ENCODE data around the gene DACT2.
"Not testable (repeated sequence)": the region's sequence is repeated elsewhere in the genome, so short reads cannot be mapped to it uniquely, and the experiment has no call there.

Gene DACT2

DNA sequence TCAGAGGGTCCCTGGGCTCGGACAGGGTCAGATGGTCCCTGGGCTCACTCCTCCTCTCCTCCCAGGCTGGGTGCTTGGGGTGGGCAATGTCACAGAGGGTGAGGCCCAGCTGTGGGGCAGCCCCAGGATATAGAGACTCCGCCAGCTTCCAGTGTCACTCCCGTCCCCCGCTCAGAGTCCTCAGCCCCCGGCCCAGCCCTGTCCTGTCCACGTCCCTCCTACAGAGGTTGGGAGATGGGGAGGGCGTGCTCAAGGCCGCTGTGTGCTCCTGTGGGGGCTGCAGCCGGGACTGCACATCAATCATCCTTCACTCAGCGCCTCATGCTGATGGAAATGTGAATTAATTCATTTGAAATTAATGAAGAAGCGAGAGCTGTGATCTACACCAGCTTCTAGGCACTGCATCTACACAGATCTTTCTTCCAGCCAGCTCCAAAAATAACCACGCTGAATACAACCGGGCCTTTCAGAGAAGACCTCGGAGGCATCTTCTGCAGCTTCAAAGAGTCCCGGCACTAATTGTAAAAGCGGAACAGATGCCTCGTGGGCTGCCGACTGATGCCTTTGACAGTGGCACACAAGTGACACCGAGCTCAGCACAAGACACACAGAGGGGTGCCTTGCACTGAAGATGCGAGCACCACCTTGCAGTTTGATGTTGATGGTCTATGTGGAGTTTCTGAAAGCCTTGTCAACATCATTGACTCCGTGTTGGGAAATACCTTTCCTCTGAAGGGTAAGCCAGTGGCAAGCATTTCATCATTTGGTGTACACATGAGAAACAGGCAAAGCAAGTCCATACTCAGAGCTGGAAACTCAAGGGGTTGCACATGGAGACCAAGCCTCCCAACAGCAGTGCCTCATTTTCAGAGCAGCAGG, 39.3 kb downstream of the DACT2 start:
- DNase-seq, result no peak

DNA sequence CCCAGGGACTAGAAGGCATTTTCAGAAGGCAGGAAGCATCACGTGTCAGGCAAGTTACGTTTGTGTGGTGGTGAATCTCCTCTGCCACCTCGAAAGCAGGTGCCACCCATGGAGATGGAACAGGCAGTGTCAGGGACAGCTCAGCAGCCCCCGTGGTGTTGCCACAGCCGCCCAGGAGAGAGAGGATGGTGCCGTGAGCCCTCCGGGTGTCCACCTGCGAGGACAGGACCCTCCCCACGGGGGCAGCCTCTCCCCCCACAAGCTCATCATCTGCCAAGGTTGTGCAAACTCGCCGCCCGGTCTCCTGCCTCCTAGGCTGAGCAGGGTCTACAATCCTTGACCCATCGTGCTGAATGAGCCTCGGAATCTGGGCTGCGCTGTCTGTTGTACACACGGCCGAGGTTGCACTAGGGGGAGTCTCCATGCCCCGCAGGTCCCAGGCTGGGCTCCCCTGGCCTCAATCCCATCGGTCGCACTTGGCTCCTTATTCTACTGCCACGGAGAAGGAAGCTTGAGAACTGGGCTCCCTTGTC, 40.1 kb downstream of the DACT2 start:
- DNase-seq, result no peak

DNA sequence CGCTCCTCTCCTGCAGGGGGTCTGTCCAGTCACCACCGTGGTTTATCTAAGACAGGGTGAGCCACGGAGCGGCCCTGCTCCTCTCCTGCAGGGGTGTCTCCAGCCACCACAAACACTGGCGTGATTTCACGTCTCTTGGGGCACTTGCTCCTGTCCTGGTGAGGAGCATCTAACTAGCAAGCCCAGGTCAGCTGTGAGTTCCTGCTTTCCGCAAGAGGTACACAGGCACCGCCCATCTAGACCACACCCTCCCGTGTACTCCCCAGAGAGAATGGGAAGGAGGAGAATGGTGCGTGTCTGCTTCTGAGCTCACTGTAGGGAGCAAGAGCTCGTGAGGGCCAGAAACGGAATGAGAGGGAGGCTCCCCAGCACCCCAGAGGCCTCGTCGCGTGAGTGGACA, 40.7 kb downstream of the DACT2 start:
- DNase-seq, result no peak

DNA sequence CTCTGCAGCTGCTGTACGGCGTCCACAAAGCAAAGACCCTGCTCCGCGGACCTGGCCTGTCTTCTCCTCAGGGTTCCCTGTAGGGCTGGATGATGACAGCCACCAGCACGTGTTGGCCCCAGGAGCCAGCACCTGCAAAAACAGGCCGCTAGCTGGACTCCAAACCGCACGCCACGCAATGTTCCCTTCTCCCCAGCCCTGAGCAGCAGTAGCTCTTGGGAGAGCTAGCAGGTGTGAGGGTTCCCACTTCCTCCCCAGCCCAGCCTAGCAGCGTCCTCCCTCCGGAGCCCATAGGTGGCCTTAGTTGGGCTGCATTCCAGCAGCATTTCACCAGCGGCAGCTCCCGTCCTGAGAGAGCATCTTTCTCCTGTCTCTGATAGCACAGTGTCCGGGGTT, 42.3 kb downstream of the DACT2 start:
- no peak for DNase-seq

DNA sequence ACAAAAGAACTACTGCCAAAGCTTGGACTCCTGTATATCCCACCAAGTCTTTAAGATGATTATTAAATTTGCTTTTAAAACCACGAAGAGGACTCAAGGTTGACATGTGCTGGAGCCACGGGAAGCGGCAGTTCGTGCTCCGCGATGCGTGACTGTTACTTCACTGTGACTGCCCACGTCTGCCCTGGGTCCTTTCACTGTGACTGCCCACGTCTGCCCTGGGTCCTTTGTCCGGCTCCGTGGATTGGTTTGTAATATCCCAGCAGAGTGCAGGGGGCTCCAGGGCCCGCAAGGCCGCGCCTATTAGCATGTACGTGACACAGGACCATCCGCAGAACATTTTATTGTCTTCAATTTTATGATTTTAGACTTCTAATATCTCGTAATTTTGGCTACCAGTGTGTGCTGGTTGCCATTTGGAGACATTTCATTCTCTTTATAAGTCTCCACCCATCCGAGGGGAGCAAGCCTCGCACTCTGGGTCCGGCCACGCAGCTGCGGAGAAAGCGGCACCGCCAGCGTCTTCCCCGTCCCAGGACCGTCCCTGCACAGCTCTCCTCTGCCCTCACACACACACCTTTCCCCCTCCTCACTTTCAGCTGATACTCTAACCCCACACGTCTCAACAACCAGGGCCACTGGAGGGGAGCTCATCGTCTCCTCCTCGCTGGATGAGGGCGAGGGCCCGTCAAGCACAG, 42.9 kb downstream of the DACT2 start:
- no peak for DNase-seq

GRCh38 chr6:168275168-168275567, 44.4 kb downstream of the DACT2 start:
- no peak for DNase-seq

DNA sequence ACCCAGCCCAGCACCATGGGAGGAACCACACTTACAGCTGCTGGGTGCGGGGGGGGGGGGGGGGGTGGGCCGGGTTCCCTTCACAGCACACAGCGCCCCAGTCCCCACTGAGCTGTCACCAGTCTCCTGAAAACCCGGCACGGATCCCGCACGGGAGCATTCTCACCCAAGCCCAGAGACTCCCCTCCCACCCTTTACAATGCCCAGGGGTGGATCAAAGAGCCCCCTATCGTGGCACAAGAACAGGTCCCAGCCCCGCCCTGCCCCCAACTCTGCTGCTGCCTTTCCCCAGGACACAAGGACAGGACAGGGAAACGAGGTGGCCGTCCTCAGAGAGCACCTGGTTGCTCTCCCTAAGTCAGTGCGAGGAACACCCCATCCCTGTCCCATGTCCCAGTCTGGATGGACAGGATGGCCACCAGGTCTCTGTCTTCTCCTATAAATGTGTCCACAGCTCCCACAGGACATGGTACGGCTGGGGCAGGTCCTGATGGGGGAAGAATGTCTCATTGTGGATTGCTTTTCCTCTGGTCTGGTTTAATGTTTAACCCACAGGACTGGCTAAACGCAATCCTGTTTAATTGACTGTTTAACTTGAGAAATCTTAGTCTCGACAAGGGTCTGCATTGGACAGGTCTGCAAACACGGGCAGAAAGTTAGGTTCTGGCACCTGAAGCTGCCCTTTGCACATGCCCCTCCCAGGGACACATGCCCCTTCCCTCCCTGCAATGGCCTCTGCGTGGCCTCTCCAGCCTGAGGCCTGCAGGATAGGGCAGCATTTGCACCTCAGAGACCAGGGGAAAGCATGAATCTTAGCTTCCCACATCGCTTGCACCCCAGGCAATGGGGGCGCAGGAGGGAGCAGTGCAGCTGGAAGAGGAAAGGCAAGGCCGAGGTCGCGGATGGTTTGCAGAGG, 45.3 kb downstream of the DACT2 start:
- DNase-seq, result no peak

DNA sequence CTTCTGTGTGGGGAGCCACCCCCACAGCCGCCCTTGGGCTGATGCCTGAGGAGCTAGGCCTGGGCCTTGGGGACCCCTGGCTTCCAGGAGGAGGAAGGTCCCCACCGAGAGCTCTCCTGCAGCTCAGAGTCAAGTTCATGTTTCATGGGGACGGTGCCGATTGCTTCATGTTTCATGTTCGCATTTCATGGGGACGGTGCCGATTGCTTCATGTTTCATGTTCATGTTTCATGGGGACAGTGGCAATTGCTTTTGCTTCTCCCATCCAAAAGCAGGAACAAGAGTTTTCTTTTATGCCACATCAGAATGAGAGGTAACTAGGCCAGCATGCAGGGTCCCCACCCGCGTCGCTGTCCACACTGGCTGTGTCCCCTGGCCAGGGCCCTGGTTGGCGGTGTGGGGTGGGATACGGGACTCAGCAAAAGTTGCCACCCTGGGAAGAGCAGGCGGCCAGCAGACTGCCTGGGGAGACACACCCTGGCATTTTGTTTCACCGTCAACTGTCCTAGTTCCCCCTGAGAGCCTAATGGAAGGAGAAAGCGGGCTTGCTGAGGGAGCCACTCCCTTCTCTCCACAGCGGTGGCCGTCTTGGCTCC, 46.0 kb downstream of the DACT2 start:
- DNase-seq, result no peak

GRCh38 chr6:168272415-168273325, 46.9 kb downstream of the DACT2 start:
- DNase-seq, result no peak

GRCh38 chr6:168270274-168271172, 49.1 kb downstream of the DACT2 start:
- no peak for DNase-seq

- no peak for DNase-seq
Observed at GRCh38 chr6:168269455-168270243, 49.9 kb downstream of the DACT2 start.

- no peak for DNase-seq
Observed at GRCh38 chr6:168268755-168269154, 50.8 kb downstream of the DACT2 start.

GRCh38 chr6:168267779-168268178, 51.8 kb downstream of the DACT2 start:
- DNase-seq, result not testable (repeated sequence)

GRCh38 chr6:168265827-168266815, 53.5 kb downstream of the DACT2 start:
- no peak for DNase-seq

DNA sequence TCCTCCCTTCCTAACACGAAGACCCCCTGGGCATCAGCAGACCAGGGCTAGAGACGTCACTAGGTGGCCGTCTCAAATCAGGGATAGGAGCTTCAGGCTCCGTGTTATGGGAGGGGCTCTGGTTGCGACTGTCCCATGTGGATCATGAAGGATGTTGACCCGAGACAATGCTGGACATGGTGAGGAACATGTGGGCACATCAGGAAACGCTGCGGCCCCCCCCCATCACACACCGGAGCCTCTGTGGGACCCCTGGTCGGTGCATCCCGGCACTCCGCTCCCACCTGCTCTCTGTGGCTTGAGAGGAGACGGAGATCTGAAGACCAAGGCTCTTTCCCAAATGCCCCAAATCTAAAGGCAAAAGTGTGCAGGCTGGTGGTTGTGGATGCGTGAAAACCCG, 54.2 kb downstream of the DACT2 start:
- DNase-seq, result no peak

DNA sequence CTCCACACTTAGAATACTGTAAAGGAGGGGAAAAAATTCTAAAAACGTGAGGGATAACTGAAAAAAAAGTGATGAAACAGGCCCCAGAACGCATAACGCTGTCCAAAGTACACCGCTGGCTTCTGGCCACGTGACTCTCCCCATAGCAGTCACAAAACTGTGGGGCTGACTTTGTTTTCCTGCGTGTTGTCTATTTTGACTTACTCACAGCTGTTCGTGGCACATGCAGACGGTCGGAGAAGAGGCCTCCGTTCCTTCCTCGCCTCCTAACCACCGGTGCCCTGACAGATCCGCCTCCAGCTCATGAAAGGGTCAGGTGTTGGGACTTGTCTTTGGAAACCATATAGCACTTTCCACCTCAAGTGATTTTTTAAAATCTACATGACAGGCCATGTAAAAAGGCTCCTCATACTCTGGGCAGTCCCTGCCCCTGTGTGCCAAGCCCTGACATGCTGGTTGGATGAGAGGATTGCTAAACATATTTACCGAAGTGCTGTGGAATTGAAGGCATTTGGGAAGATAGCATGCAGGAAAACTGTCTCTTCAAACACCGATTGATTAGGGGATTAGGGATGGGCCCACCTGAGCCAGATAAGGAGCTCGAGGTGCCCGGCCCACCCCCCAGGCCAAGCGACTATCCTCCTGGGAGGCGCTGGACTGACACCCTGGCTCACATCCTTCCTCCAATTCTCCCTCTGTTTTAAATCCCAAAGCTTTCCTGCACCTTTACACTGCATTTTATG, 54.8 kb downstream of the DACT2 start:
- DNase-seq, result no peak

- no peak for DNase-seq
Observed at GRCh38 chr6:168263351-168263905, 56.1 kb downstream of the DACT2 start.

Measured in DMS 273 treated with DMSO at 0.1 percent for 48 hours (cell line).